SU-DHL-6 (cell line): ENCODE measurements around the gene SOBP.

Experiments used
- CTCF ChIP-seq: fragments of 200-600 bp; sonication (generic); IDR thresholded peaks from one replicate; pipeline ENCODE4 v1.5.1; 2017; ENCODE audit warnings: antibody characterized with exemption, mild to moderate bottlenecking, low read length, moderate library complexity; ENCODE audit not compliant: insufficient read depth, poor library complexity, severe bottlenecking
- EZH2phosphoT487 ChIP-seq: fragments of 200-600 bp; sonication (generic), shearing (Covaris generic); conservative IDR thresholded peaks from 2 replicates; pipeline ENCODE4 v1.6.1; 2018; ENCODE audit warnings: mild to moderate bottlenecking, antibody characterized with exemption, low read length, moderate library complexity, mixed read lengths

- TF ChIP-seq CTCF (no peak), EZH2phosphoT487 (no peak)
These were observed 164.8 kb downstream of the SOBP start for GRCh38 chr6:107654764-107655163.
